ENCODE results near the gene TENM4. TPM values are rescaled to one million over a fixed set of nuclear protein-coding genes. Genes with fewer than 3 reads are reported as not detected.

The TENM4 gene
- total RNA-seq, 1 donor: 10.4 TPM

DNA sequence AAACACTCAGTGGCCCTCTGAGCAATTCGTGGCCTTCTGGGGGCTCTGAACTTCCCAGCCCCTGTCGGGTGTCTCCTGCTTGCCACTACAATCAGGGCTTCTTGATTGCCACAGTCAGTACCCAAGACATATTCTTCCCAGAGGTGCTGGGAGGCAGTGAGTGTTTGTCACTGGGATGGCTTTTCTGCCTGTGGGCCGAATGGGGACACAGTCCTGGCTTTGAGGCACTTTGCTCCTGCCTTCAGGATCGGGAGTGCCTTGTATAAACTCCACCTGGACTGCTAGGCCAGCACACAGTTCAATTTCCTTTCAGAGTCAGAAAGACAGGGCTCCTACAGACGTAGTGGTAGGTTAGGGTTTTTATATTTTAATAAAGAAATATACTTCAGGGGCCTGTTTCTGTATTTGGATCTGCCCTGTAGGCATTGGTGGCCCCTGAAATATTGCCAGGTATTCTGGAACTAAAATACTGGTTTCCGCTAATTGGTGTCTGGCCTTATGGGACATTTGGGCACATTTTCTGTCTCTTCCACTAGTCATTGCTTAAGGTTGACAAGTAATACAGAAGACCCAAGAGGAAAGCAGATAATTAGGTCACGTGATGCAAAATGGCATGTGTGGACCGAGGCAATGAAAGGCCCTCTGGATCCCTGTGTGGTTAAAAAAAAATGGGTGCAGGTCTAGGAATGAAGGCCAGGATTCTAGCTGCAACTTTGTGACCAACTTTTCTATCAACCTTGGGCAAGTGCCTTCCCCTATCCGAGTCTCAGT is 767.8 kb downstream of the TENM4 start:
- DNase-seq (ENCODE audit: low read depth): no peak
- TF ChIP-seq, protein P1, sequence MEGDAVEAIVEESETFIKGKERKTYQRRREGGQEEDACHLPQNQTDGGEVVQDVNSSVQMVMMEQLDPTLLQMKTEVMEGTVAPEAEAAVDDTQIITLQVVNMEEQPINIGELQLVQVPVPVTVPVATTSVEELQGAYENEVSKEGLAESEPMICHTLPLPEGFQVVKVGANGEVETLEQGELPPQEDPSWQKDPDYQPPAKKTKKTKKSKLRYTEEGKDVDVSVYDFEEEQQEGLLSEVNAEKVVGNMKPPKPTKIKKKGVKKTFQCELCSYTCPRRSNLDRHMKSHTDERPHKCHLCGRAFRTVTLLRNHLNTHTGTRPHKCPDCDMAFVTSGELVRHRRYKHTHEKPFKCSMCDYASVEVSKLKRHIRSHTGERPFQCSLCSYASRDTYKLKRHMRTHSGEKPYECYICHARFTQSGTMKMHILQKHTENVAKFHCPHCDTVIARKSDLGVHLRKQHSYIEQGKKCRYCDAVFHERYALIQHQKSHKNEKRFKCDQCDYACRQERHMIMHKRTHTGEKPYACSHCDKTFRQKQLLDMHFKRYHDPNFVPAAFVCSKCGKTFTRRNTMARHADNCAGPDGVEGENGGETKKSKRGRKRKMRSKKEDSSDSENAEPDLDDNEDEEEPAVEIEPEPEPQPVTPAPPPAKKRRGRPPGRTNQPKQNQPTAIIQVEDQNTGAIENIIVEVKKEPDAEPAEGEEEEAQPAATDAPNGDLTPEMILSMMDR (IDR thresholded peaks at IDR 0.05; ENCODE audit: insufficient read depth, low read depth, low read length): no peak
- no peak overlapping the region for H3K4me3 ChIP-seq (ENCODE audit: low read depth, low read length)

DNA sequence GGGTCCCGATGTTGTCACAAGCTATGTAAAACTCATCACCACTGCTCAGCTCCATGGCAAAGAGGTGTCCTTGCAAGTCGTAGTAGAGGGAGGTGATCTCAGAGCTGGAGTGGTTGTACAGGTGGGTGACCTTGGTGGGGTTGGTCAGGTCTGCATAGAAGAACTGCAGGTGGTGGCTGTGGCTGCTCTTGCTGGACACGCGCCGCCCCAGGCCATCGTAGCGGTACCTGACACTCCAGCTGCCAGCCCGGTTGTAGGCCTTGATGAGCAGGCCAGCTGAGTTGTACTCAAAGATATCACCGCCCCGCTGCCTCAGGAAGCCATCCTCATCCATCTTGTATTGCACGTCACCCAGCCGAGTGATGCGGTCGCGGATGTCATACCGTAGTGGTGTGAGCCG is 771.6 kb downstream of the TENM4 start:
- no peak for DNase-seq (ENCODE audit: low read depth)
- TF ChIP-seq, protein P1 (IDR thresholded peaks at IDR 0.05; ENCODE audit: insufficient read depth, low read depth, low read length): no peak
- no peak overlapping the region for H3K4me3 ChIP-seq (ENCODE audit: low read depth, low read length)

DNA sequence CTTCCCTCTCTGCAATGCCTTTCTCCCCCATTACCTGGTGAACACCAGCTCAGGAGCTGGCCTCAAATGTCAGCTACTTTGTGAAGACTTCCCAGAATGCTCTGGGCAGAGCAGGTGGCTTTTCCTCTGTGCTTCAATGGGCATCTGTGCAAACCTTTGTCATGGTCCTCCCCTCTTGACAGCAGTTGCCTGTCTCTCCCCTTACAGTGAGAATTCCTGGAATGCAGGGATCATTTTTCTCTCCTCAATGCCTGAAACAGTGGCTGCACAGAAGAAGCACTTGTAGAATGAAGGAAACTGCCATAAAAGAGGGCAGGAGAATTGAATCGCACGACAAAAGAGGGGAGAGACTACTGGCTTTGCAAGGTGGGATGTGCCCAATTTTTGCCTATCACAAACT is 773.4 kb downstream of the TENM4 start:
- no peak for DNase-seq (ENCODE audit: low read depth)
- TF ChIP-seq, protein P1 (IDR thresholded peaks at IDR 0.05; ENCODE audit: insufficient read depth, low read depth, low read length): no peak

DNA sequence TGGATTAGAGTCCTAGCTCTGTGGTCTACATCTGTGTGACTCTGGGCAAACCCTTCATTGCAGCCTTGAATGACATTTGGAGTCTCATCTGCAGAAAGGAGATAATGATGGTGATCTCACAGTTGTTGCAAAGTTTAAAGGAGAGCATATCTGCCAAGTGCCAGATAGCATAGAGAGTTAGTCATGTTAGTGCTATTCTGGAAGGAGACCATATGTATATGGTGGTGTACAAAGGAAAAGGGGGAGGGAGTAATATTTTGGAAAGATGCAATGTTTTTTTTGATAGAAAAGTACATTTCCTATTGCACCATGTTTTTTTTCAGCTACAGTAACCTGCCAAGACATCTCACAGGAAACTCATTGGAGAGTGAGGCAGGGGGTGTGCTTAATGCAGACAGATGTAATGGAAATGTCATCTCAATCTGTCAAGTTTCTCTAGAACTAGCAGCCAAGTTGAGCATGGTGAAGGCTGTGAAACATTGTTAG is 774.1 kb downstream of the TENM4 start:
- no peak for DNase-seq (ENCODE audit: low read depth)
- no peak overlapping the region for H3K4me3 ChIP-seq (ENCODE audit: low read depth, low read length)
- TF ChIP-seq, protein P1 (IDR thresholded peaks at IDR 0.05; ENCODE audit: insufficient read depth, low read depth, low read length): no peak

More for the DNA sequence above, 773.4 kb downstream of the TENM4 start:
- no peak overlapping the region for H3K4me3 ChIP-seq (ENCODE audit: low read depth, low read length)

DNA sequence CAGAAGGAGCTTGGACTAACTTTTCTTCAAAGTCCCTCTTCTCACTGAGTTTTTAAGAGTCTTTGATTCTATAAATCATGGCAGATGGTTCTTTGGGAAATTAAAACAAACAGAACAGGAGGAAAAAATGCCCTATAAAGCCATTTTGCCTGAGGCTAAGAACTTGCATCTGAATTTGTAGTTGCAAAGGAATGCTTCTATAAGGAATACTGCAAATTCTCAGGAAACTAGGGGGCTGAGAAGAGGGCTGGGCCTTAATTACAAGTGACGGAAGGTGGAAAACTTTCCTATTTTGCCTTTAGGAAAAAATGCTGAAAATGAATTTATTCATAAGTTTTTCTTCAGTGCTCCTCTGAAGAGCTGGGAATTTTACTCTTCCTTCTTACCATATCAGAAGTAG is 776.2 kb downstream of the TENM4 start:
- no peak overlapping the region for H3K4me3 ChIP-seq (ENCODE audit: low read depth, low read length)
- TF ChIP-seq, protein P1 (IDR thresholded peaks at IDR 0.05; ENCODE audit: insufficient read depth, low read depth, low read length): no peak
- DNase-seq (ENCODE audit: low read depth): no peak

DNA sequence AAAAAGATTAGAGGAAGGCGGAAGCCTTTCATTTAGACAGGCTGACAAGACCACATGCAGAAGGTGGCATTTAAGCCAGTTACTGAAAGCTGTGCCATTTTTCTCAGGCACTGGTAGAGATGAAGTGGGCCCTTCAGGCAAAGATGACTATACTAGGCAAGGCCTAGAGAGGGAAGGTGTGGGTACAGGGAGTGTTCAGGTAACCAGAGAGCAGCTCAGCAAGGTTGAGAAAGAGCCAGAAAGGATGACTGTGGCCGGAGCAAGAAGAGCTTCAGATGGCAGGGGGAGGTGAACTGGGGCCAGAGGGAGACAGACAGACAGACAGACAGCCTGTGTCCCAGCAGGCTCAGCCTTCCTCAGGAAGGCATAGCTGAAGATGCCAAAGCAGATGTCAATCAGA is 778.0 kb downstream of the TENM4 start:
- no peak for DNase-seq (ENCODE audit: low read depth)
- TF ChIP-seq, protein P1 (IDR thresholded peaks at IDR 0.05; ENCODE audit: insufficient read depth, low read depth, low read length): no peak
- no peak overlapping the region for H3K4me3 ChIP-seq (ENCODE audit: low read depth, low read length)
